HCT116 (cell line): ENCODE data around the gene SPEF1. TPM values are rescaled to one million over a fixed set of nuclear protein-coding genes. Genes with fewer than 3 reads are reported as not detected.

ENCODE experiments used
- ATAC-seq: fragments of 200-7000 bp; cut with Tn5 transposase; 2 replicates; pipeline ENCODE4 v1.9.1; 2020; ENCODE audit warnings: mild to moderate bottlenecking, moderate library complexity
- BruUV-seq: library from RNA; stranded (reverse); fragments of 400-500 nt; replicated peaks from 2 replicates; lab custom pipeline; 2021; lab: Mats Ljungman, UMichigan
- CTCF ChIA-PET: fragments of 300-600 bp; sonication (Branson Sonifier 250); formaldehyde crosslinking; loops from one replicate; lab custom pipeline; 2021; ENCODE audit warnings: antibody characterized with exemption; lab: Charles Lee
- POLR2A ChIA-PET: fragments of 300-600, 350-600 bp; sonication (Branson Sonifier 250); formaldehyde crosslinking; loops from one replicate; lab custom pipeline; 2021; ENCODE audit warnings: antibody characterized with exemption; lab: Charles Lee
- RAD21 ChIA-PET, 2 experiments: fragments of 300-600 bp; sonication (Branson Sonifier 250); formaldehyde crosslinking; loops; one replicate each; lab custom pipeline; 2023; ENCODE audit warnings: low total read pairs in 2 of 2; ENCODE audit not compliant: uncharacterized antibody in 2 of 2, unreplicated experiment in 2 of 2, low non-redundant PET in 1 of 2; lab: Charles Lee
- DNase-seq: peaks from one replicate; pipeline ENCODE4 v3.0.0-alpha.2; 2010; ENCODE audit warnings: low read depth, low spot score
- H2AFZ ChIP-seq: fragments of 200-600 bp; shearing (Covaris generic), sonication (generic); 2 replicates; pipeline ENCODE4 v1.6.1; 2017; ENCODE audit warnings: low read depth, mixed run types, mixed read lengths, antibody characterized with exemption, low read length; ENCODE audit not compliant: poor library complexity, severe bottlenecking
- H3K27ac ChIP-seq: 2 replicates; pipeline ENCODE4 v1.5.1; 2012; ENCODE audit warnings: low read depth, low read length
- H3K27me3 ChIP-seq: fragments of 200-600 bp; sonication (generic); 2 replicates; pipeline ENCODE4 v1.6.1; 2016; ENCODE audit warnings: mixed run types, low read length, mixed read lengths; ENCODE audit not compliant: insufficient read depth
- H3K36me3 ChIP-seq, 2 experiments: fragments of 200-500 bp in 1 of 2; fragments of 200-600 bp in 1 of 2; sonication (Bioruptor generic) in 1 of 2; sonication (generic) in 1 of 2; 2 replicates each; pipeline versions ENCODE4 v1.5.1 to v1.6.1; 2014 to 2016; ENCODE audit warnings: low read length in 2 of 2, inconsistent platforms in 1 of 2, mixed read lengths in 1 of 2, mixed run types in 1 of 2; ENCODE audit not compliant: insufficient read depth in 2 of 2, control insufficient read depth in 1 of 2
- H3K4me1 ChIP-seq, 2 experiments: fragments of 200-600 bp in 1 of 2; sonication (generic) in 1 of 2; 2 replicates each; pipeline versions ENCODE4 v1.5.1 to v1.6.1; 2012 to 2017; ENCODE audit warnings: low read length in 2 of 2, inconsistent platforms in 1 of 2, mild to moderate bottlenecking in 1 of 2, mixed read lengths in 1 of 2, mixed run types in 1 of 2, moderate library complexity in 1 of 2; ENCODE audit not compliant: insufficient read depth in 2 of 2, control insufficient read depth in 1 of 2
- H3K4me2 ChIP-seq: fragments of 200-600 bp; sonication (generic); 2 replicates; pipeline ENCODE4 v1.6.1; 2017; ENCODE audit warnings: mixed run types, low read length, mixed read lengths
- H3K4me3 ChIP-seq, 2 experiments: fragments of 200-600 bp in 1 of 2; sonication (generic) in 1 of 2; replicated peaks in 1 of 2; 2 replicates each; pipeline ENCODE4 v1.5.1; 2011 to 2016; ENCODE audit warnings: low read length in 2 of 2, control low read depth in 1 of 2, low read depth in 1 of 2, mild to moderate bottlenecking in 1 of 2, mixed read lengths in 1 of 2, mixed run types in 1 of 2
- H3K79me2 ChIP-seq: fragments of 200-600 bp; sonication (generic); 2 replicates; pipeline ENCODE4 v1.6.1; 2017; ENCODE audit warnings: mild to moderate bottlenecking, mixed run types, low read length, moderate library complexity, mixed read lengths; ENCODE audit not compliant: insufficient read depth
- H3K9ac ChIP-seq: fragments of 200-600 bp; sonication (generic); 2 replicates; pipeline ENCODE4 v1.6.1; 2016; ENCODE audit warnings: low read length, mixed read lengths
- H3K9me2 ChIP-seq: fragments of 200-600 bp; sonication (generic), shearing (Covaris generic); 2 replicates; pipeline ENCODE4 v1.6.1; 2017; ENCODE audit warnings: mixed run types, mild to moderate bottlenecking, moderate library complexity; ENCODE audit not compliant: insufficient read depth
- H3K9me3 ChIP-seq, 2 experiments: fragments of 200-500 bp in 1 of 2; fragments of 200-600 bp in 1 of 2; sonication (Bioruptor generic) in 1 of 2; sonication (generic) in 1 of 2; 2 replicates each; pipeline ENCODE4 v1.6.1; 2014 to 2017; ENCODE audit warnings: low read length in 2 of 2, mixed read lengths in 2 of 2, inconsistent platforms in 1 of 2, low read depth in 1 of 2, mild to moderate bottlenecking in 1 of 2, mixed run types in 1 of 2, moderate library complexity in 1 of 2; ENCODE audit not compliant: control insufficient read depth in 1 of 2, insufficient read depth in 1 of 2
- H4K20me1 ChIP-seq: fragments of 200-600 bp; sonication (generic), shearing (Covaris generic); 2 replicates; pipeline ENCODE4 v1.6.1; 2017; ENCODE audit warnings: mixed run types, mild to moderate bottlenecking, moderate library complexity; ENCODE audit not compliant: insufficient read depth
- CBX3 ChIP-seq: IDR thresholded peaks from 2 replicates; pipeline ENCODE4 v1.6.1; 2012; ENCODE audit warnings: low read depth
- CEBPB ChIP-seq: IDR thresholded peaks from 2 replicates; pipeline ENCODE4 v1.6.1; 2012; ENCODE audit warnings: low read depth
- EGR1 ChIP-seq: IDR thresholded peaks from 2 replicates; pipeline ENCODE4 v1.6.1; 2012; ENCODE audit warnings: low read depth
- EZH2 ChIP-seq: fragments of 200-600 bp; sonication (generic); IDR thresholded peaks from 2 replicates; pipeline ENCODE4 v1.6.1; 2017; ENCODE audit warnings: antibody characterized with exemption, mixed run types
- EZH2phosphoT487 ChIP-seq: fragments of 200-600 bp; IDR thresholded peaks from 2 replicates; pipeline ENCODE4 v1.6.1; 2018; ENCODE audit warnings: antibody characterized with exemption, borderline replicate concordance
- FOSL1 ChIP-seq: IDR thresholded peaks from 2 replicates; pipeline ENCODE4 v1.6.1; 2012; ENCODE audit warnings: low read depth
- POLR2A ChIP-seq: IDR thresholded peaks from 2 replicates; pipeline ENCODE4 v1.7.0; 2011; ENCODE audit warnings: borderline replicate concordance; ENCODE audit not compliant: insufficient read depth, insufficient read length; ENCODE audit errors: extremely low read depth
- POLR2AphosphoS5 ChIP-seq: IDR thresholded peaks from 2 replicates; pipeline ENCODE4 v1.6.1; 2011; ENCODE audit warnings: mild to moderate bottlenecking, low read depth, low read length, moderate library complexity
- RAD21 ChIP-seq: IDR thresholded peaks from 2 replicates; pipeline ENCODE4 v1.6.1; 2012; ENCODE audit warnings: low read depth, mild to moderate bottlenecking
- SIN3A ChIP-seq: IDR thresholded peaks from 2 replicates; pipeline ENCODE4 v1.6.1; 2012; ENCODE audit warnings: low read depth
- SP1 ChIP-seq: IDR thresholded peaks from 2 replicates; pipeline ENCODE4 v1.6.1; 2012; ENCODE audit warnings: low read depth
- SRF ChIP-seq: IDR thresholded peaks from 2 replicates; pipeline ENCODE4 v1.6.1; 2012; ENCODE audit warnings: low read depth
- TCF7L2 ChIP-seq: IDR thresholded peaks from 2 replicates; pipeline ENCODE4 v1.7.0; 2011; ENCODE audit warnings: borderline replicate concordance, inconsistent platforms; ENCODE audit not compliant: insufficient read depth, insufficient read length; ENCODE audit errors: extremely low read depth
- ZFX ChIP-seq: fragments of 450-650 bp; IDR thresholded peaks from 2 replicates; pipeline ENCODE4 v1.6.1; 2017
- ZNF274 ChIP-seq: fragments of 200-500 bp; sonication (Bioruptor generic); IDR thresholded peaks from 2 replicates; pipeline ENCODE4 v1.6.1; 2014; ENCODE audit warnings: mild to moderate bottlenecking, low read depth, low read length, inconsistent platforms
- intact Hi-C: fragments of 100-400 bp; cut with micrococcal nuclease; formaldehyde crosslinking; loops from 2 replicates; pipeline ENCODE4 v1.10.0; 2022
- total RNA-seq: library from RNA; stranded (reverse); gene quantifications from one replicate; pipeline ENCODE4 v1.2.1, GENCODE V29; 2021; ENCODE audit not compliant: unreplicated experiment
- TF ChIP-seq, protein P1 (sequence below), 3 experiments: fragments of 200-600 bp in 1 of 3; sonication (generic) in 1 of 3; IDR thresholded peaks in 2 of 3; conservative IDR thresholded peaks in 1 of 3; 2 replicates each; pipeline ENCODE4 v1.5.1; 2012 to 2017; ENCODE audit warnings: low read depth in 2 of 3, low read length in 2 of 3, antibody characterized with exemption in 1 of 3, borderline replicate concordance in 1 of 3, control low read depth in 1 of 3, mild to moderate bottlenecking in 1 of 3, mixed read lengths in 1 of 3, mixed run types in 1 of 3, moderate library complexity in 1 of 3; ENCODE audit not compliant: insufficient read depth in 1 of 3
- TF ChIP-seq, protein P2 (sequence below): IDR thresholded peaks from 2 replicates; pipeline ENCODE4 v1.6.1; 2012
- TF ChIP-seq, protein P3 (sequence below): IDR thresholded peaks from 2 replicates; pipeline ENCODE4 v1.6.1; 2012
- TF ChIP-seq, protein P4 (sequence below): IDR thresholded peaks from 2 replicates; pipeline ENCODE4 v1.6.1; 2012; ENCODE audit warnings: low read depth

Gene SPEF1
- total RNA-seq, 1 experiment from 2014 or later = 0.93 TPM

DNA sequence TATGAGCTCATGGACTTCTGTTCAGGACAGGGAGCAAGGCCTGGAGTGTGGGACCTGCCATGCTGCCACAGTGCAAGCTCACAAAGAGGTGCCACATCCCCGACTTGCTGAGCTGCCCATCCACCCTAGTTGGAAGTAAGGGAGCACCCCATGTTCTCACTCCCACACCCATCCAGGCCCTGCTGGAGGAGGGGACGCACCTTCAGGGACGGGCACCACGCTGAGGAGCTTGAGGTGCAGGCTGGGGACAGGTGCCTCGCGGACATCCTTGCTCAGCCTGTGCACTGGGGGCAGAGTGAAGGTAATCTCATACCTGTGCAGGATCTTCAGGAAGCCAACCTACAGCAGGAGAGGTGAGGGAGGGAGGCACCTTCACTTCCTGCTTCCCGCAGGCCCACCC is 26.0 kb downstream of the SPEF1 start:
- ChIA-PET CTCF (interaction anchor here (0.5 to 1.3 kb wide), 3 partner anchors 10 to 1485 kb away, joined by 3 read pairs; partner anchors contain the start of gene SPEF1), RAD21 (no interaction called here), POLR2A (no interaction called here)
- Histone ChIP-seq H2AFZ (no peak overlapping the region), H3K9me2 (no peaks in the 10 kb centered on the region), H3K4me2 (no peak overlapping the region), H3K27ac (no peak overlapping the region), H3K4me3 (no peak overlapping the region), H3K36me3 (peaks cover 6 to 36% of the 10 kb centered on the region in 2 experiments; a peak in 3 of 4 replicates), H3K9ac (no peak overlapping the region), H4K20me1 (no peaks in the 10 kb centered on the region), H3K27me3 (no peaks in the 10 kb centered on the region), H3K79me2 (peaks cover 6% of the 10 kb centered on the region; the same call in 1 of the 2 replicates), H3K4me1 (peaks cover 0 to 4% of the 10 kb centered on the region in 2 experiments; a peak in 1 of 4 replicates), H3K9me3 (no peaks in the 10 kb centered on the region)
- DNase-seq (no peak), ATAC-seq (no peak)
- no TSS peak for BruUV-seq
- intact Hi-C loops = no loop called here
- TF ChIP-seq EZH2phosphoT487 (no peak), POLR2AphosphoS5 (no peak), POLR2A (no peak), EGR1 (no peak), SRF (no peak), EZH2 (no peak), SIN3A (no peak), CEBPB (no peak), SP1 (no peak), RAD21 (no peak), FOSL1 (no peak), ZFX (no peak), TCF7L2 (no peak), ZNF274 (no peak), CBX3 (no peak)
- TF ChIP-seq, protein P1, sequence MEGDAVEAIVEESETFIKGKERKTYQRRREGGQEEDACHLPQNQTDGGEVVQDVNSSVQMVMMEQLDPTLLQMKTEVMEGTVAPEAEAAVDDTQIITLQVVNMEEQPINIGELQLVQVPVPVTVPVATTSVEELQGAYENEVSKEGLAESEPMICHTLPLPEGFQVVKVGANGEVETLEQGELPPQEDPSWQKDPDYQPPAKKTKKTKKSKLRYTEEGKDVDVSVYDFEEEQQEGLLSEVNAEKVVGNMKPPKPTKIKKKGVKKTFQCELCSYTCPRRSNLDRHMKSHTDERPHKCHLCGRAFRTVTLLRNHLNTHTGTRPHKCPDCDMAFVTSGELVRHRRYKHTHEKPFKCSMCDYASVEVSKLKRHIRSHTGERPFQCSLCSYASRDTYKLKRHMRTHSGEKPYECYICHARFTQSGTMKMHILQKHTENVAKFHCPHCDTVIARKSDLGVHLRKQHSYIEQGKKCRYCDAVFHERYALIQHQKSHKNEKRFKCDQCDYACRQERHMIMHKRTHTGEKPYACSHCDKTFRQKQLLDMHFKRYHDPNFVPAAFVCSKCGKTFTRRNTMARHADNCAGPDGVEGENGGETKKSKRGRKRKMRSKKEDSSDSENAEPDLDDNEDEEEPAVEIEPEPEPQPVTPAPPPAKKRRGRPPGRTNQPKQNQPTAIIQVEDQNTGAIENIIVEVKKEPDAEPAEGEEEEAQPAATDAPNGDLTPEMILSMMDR (IDR thresholded peaks at IDR 0.05 in 2 of 3, conservative IDR thresholded peaks at IDR 0.05 in 1 of 3; ENCODE audit: borderline replicate concordance in 1 of 3, insufficient read depth in 1 of 3, low read depth in 2 of 3, low read length in 2 of 3) = no peak
- TF ChIP-seq, protein P2, sequence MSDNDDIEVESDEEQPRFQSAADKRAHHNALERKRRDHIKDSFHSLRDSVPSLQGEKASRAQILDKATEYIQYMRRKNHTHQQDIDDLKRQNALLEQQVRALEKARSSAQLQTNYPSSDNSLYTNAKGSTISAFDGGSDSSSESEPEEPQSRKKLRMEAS = no peak
- TF ChIP-seq, protein P3, sequence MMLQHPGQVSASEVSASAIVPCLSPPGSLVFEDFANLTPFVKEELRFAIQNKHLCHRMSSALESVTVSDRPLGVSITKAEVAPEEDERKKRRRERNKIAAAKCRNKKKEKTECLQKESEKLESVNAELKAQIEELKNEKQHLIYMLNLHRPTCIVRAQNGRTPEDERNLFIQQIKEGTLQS = no peak
- TF ChIP-seq, protein P4, sequence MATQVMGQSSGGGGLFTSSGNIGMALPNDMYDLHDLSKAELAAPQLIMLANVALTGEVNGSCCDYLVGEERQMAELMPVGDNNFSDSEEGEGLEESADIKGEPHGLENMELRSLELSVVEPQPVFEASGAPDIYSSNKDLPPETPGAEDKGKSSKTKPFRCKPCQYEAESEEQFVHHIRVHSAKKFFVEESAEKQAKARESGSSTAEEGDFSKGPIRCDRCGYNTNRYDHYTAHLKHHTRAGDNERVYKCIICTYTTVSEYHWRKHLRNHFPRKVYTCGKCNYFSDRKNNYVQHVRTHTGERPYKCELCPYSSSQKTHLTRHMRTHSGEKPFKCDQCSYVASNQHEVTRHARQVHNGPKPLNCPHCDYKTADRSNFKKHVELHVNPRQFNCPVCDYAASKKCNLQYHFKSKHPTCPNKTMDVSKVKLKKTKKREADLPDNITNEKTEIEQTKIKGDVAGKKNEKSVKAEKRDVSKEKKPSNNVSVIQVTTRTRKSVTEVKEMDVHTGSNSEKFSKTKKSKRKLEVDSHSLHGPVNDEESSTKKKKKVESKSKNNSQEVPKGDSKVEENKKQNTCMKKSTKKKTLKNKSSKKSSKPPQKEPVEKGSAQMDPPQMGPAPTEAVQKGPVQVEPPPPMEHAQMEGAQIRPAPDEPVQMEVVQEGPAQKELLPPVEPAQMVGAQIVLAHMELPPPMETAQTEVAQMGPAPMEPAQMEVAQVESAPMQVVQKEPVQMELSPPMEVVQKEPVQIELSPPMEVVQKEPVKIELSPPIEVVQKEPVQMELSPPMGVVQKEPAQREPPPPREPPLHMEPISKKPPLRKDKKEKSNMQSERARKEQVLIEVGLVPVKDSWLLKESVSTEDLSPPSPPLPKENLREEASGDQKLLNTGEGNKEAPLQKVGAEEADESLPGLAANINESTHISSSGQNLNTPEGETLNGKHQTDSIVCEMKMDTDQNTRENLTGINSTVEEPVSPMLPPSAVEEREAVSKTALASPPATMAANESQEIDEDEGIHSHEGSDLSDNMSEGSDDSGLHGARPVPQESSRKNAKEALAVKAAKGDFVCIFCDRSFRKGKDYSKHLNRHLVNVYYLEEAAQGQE = no peak
